DMS153 (cell line): ENCODE data around the gene GAS6.
"Not testable (repeated sequence)": the region's sequence is repeated elsewhere in the genome, so short reads cannot be mapped to it uniquely, and the experiment has no call there.

Experiments used
- DNase-seq: peaks from one replicate; lab custom pipeline; 2025; lab: John Stamatoyannopoulos, UW

Gene GAS6

DNA sequence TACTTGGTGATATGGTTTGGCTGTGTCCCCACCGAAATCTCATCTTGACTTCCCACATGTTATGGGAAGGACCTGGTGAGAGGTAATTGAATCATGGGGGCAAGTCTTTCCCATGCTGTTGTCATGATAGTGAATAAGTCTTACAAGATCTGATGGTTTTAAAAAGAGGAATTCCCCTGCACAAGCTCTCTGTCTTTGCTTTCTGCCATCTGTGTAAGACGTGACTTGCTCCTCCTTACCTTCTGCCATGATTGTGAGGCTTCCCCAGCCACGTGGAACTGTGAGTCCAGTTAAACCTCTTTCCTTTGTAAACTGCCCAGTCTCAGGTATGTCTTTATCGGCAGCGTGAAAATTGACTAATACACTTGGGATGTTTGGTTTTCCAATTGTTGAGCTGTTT lies 4.0 kb upstream of the GAS6 start:
- DNase-seq: not testable (repeated sequence)

DNA sequence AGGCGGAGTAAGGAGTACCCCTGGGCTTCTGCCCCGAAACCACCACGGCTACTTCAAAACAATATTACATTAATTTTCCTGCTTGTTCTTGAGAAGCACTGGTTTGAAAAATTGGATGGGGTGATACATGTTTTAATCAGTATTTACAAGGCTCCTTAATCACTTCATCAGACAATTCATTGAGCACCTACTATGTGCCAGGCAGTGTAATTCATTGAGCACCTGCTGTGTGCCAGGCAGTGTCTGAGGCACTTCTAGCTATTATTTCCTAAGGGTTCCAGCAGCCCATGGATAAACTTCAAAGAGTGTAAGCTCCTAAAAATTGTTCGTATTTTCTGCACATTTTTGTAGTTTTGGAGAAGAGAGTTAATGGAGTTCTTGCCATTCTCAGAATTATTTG lies 1.6 kb upstream of the GAS6 start:
- no peak for DNase-seq

- no peak for DNase-seq
Measured at GRCh38 chr13:113864273-113864890, 506 bp upstream of the GAS6 start.

DNA sequence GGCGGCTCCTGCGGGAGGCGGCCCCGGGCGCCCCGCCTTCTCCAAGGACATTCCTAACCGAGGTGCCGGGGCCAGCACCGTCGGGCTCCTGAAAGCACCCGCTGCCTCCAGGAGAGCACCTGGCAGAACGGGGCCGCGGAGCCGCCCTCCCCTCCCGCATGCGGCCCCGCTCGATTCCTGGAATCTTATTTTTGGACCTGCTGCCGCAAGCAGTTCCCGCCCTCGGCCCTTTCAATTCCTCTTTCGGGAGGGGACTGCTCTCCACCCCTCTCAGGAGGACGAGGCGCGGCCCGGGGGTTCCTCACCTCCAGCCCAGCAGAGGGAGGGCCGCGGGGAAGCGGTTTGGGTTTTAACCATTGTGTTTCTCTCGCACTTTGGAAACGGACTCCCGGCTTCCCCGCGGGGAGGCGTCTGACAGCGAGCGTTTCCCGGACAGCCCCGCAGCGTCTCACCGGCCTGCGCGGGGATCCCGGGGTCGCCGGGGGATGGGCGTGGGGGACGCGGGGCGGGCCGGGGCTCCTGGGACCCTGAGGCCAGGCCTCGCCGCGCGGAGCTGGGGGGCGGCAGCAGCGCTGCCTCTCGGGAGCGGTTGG lies 849 bp downstream of the GAS6 start:
- no peak for DNase-seq

- DNase-seq: no peak
Measured at GRCh38 chr13:113862191-113862930, 1.5 kb downstream of the GAS6 start.

DNA sequence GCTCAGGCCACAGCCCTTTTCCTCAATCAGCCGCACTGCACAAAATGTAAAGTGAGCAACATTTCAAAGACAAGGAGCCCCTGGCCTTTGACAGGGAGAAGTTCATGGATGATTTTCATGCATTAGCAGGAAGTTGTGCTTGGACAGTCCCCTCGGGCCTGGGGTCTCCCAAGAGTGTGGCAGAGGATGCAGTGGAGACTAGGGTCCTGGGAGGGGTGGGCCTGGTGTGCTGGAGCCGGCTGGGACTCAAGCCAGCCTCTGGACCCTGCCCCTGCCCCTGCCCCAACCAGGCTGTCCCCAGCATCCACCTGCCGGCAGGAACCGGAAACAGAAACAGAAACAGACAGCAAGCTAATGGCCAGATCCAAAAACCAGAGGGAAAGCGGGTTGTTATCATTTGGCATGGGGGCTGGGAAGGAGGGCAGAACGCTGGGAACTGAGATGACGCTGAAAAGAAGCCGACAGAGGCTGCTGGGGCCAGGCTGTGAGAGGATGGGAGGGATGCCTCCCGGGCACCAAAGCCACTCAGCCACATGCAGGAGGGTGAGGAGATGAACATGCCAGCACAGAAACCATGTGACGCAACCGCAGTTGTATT lies 2.3 kb downstream of the GAS6 start:
- DNase-seq: no peak

GRCh38 chr13:113860665-113861432 lies 3.0 kb downstream of the GAS6 start:
- DNase-seq: no peak

DNA sequence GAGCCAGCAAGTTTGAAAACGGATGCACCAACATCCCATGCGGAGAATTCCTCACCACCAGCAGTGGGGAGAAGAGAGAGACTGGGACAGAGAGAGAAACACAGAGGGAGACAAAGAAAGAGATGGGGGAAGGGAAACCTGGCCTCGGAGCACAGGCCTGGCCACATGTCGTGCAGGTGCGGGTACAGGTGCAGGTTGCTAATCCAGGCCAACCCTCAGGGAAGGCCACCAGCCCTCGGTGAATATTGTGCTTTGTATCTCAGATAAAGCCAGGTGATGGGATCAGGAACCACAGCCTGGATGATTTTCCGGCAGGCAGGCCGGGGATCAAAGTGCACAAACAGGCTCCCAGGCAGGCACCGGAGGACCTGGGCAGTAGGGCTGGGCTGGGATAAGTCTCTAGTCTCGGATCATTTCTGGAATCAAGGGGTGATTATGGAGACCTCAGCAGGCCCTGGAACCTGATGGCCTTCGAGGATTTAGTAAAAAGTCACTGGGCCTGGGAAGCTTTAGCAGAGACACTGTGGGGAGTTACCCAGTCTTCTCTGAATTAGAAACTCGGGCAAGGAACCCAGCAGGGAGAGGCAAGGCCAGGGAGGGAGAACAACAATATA lies 3.7 kb downstream of the GAS6 start:
- no peak for DNase-seq

DNA sequence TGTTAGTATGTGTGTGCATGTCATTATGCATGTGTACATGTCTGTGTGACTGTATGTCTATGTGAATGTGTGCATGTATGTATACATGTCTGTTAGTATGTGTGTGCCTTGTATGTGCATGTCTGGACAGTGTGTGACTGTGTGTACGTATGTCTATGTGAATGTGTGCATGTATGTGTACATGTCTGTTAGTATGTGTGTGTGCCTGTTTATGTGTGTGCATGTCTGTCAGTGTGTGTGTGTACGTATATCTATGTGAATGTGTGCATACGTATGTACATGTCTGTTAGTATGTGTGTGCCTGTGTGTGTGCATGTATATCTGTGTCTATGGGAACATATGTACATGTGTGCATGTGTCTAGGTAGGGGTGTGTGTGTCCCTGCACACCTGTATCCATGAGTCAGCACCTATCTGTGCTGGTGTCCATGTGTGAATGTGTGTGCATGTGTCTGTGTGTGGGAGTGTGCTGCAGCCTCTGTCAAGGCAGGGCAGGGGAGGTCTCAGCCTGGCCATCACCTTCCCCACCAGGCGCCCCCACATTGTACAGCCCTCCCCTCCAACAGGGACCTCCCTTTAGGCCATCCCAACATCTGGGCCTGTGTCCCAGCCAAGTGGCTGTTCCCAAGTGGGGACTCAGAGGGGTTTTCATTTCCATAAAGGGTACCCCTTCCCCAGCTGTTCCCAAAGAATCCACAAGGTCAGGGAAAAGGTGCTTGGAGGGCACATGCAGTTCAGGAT lies 4.4 kb downstream of the GAS6 start:
- no peak for DNase-seq

DNA sequence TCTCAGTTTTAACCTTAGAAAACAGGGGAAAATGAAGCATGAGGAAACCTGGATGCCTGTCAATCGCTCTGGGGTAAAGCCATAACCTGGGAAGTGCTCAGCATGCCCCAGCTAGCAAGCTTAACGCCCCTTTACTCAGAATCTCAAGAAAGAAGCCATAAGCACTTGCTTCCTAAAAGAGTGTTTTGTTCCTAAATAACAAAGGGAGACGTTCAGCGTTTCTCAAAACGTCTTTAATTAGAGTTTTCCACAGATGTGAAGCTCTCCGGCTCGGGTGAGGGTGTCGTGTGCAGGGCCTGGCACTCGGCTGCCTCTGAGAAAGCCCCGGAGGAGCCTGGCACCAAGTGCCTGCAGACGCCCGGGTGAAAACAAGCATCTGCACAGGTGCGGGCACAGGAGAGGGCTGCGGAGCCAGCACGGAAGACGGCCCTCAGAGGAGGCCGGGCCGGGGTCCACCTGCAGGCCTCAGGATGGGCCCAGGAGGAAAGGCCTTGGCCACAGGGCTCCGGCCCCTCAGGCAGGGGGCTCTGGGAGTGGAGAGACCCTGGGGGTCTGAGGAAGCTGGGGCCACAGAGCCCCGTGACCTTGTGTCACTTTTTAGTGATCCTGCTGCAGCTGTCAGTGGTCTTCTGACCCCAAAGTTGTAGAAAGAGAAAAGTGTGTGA lies 6.2 kb downstream of the GAS6 start:
- DNase-seq: no peak

- DNase-seq: no peak
Measured at GRCh38 chr13:113856716-113857065, 7.2 kb downstream of the GAS6 start.

GRCh38 chr13:113855931-113856715 lies 7.8 kb downstream of the GAS6 start:
- DNase-seq: no peak

GRCh38 chr13:113855012-113855921 lies 8.6 kb downstream of the GAS6 start:
- DNase-seq: no peak

GRCh38 chr13:113854238-113855011 lies 9.5 kb downstream of the GAS6 start:
- no peak for DNase-seq

GRCh38 chr13:113853518-113854237 lies 10.2 kb downstream of the GAS6 start:
- no peak for DNase-seq

DNA sequence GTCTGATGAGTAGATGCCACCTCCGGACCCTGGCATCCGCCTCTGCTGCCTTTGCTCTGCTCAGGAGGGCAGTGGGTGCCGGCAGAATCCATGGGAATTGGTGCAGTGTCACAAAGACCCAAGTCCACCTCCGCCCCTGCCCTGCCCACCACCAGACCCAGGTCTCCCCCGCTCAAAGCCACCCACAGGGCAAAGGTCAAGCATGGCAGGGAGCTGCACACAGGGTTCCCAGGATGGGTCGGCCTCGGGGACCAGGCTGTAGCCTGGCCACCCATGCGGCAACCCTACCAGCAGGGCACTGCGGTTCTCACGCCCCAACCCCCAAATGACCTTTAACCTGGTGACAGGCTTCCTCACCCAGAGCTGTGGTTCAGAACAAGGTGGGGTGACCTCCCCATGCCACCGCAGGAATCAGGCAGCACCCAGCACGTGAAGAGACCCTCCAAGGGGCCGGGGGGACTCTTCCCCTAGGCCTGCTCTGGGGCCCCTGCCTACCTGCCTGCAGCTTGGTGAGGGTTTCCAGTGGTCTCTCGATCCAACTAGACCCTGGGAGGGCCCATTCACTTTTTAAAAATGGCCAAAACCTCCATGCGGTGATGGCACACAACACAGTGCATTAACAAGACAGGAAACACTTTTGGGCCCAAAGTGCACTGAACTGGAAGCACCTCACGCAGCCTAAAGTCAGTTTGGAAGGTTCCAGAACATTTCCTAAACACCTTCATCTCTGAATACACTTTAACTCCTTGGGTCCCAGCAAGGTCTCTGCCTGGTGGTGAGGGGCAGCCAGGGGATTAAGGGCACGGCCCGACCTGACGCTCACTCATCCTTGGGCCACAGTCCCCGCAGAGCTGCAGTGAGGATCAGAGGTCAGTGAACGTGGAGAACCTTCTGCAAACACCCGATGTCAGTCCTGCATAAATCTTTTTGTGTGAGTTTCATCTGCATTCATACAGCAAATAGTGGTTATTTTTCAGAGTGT lies 11.0 kb downstream of the GAS6 start:
- DNase-seq: no peak
